H1 (cell line): Measurements from ENCODE around the gene FOXD2. TPM values are rescaled to one million over a fixed set of nuclear protein-coding genes. Genes with fewer than 3 reads are reported as not detected.

Source experiments
- CTCF ChIA-PET: fragments of 300-600 bp; sonication (Branson Sonifier 250); formaldehyde crosslinking; loops from one replicate; lab custom pipeline; 2021; ENCODE audit not compliant: partially characterized antibody; lab: Charles Lee
- POLR2A ChIA-PET: fragments of 300-600 bp; sonication (Branson Sonifier 250); formaldehyde crosslinking; loops from one replicate; lab custom pipeline; 2021; ENCODE audit warnings: inconsistent platforms; ENCODE audit not compliant: partially characterized antibody; lab: Charles Lee
- DNase-seq, 2 experiments: peaks; one replicate each; pipeline versions ENCODE4 v3.0.0 to v3.0.0-alpha.2; 2010 to 2022; ENCODE audit warnings: low spot score in 2 of 2, low read depth in 1 of 2, mixed read lengths in 1 of 2
- FAIRE-seq: peaks from 2 replicates; lab custom pipeline; 2011; peaks lifted over from hg19 to GRCh38; lab: Jason Lieb, UNC
- H2AFZ ChIP-seq: 2 replicates; pipeline ENCODE4 v1.8.1; 2012; ENCODE audit warnings: low read length, inconsistent platforms
- H2AK5ac ChIP-seq: 2 replicates; pipeline ENCODE4 v1.6.1; 2013; ENCODE audit warnings: low read depth, low read length
- H2BK120ac ChIP-seq: replicated peaks from 2 replicates; pipeline ENCODE3; 2013; ENCODE audit warnings: low read depth, low read length, inconsistent platforms
- H2BK12ac ChIP-seq: 2 replicates; pipeline ENCODE4 v1.6.1; 2013; ENCODE audit warnings: low read depth, low read length
- H2BK15ac ChIP-seq: 2 replicates; pipeline ENCODE4 v1.6.1; 2013; ENCODE audit warnings: low read length
- H2BK20ac ChIP-seq: 2 replicates; pipeline ENCODE4 v1.6.1; 2013; ENCODE audit warnings: low read length
- H2BK5ac ChIP-seq: 2 replicates; pipeline ENCODE4 v1.6.1; 2013; ENCODE audit warnings: low read depth, low read length
- H3K14ac ChIP-seq: 2 replicates; pipeline ENCODE4 v1.6.1; 2013; ENCODE audit warnings: inconsistent platforms; ENCODE audit not compliant: insufficient read length
- H3K18ac ChIP-seq: 2 replicates; pipeline ENCODE4 v1.6.1; 2013; ENCODE audit warnings: low read length; ENCODE audit errors: extremely low read depth
- H3K23ac ChIP-seq: 2 replicates; pipeline ENCODE4 v1.6.1; 2013; ENCODE audit warnings: inconsistent platforms; ENCODE audit not compliant: insufficient read length
- H3K23me2 ChIP-seq: 2 replicates; pipeline ENCODE4 v1.6.1; 2013; ENCODE audit warnings: low read depth, low read length
- H3K27ac ChIP-seq: 2 replicates; pipeline ENCODE4 v1.6.1; 2011; ENCODE audit warnings: low read depth, low read length, inconsistent platforms
- H3K27me3 ChIP-seq, 4 experiments: replicated peaks in 1 of 4; 1 replicate in 1 of 4; 2 replicates in 3 of 4; pipeline versions ENCODE4 v1.6.1 to v1.8.1; 2011 to 2013; ENCODE audit warnings: low read length in 3 of 4, mild to moderate bottlenecking in 3 of 4, inconsistent platforms in 2 of 4, mixed read lengths in 2 of 4, moderate library complexity in 1 of 4; ENCODE audit not compliant: control insufficient read depth in 3 of 4, insufficient read depth in 3 of 4; ENCODE audit errors: extremely low read depth in 1 of 4
- H3K36me3 ChIP-seq, 4 experiments: 2 replicates each; pipeline versions ENCODE4 v1.6.1 to v1.8.1; 2011 to 2013; ENCODE audit warnings: mild to moderate bottlenecking in 4 of 4, low read length in 3 of 4, moderate library complexity in 2 of 4, control low read depth in 1 of 4, inconsistent platforms in 1 of 4; ENCODE audit not compliant: insufficient read depth in 4 of 4, control insufficient read depth in 2 of 4
- H3K4ac ChIP-seq: replicated peaks from 2 replicates; pipeline ENCODE3; 2013; ENCODE audit warnings: low read length, low read depth, mixed read lengths, inconsistent platforms; ENCODE audit not compliant: insufficient read length
- H3K4me1 ChIP-seq, 4 experiments: replicated peaks in 1 of 4; 1 replicate in 1 of 4; 2 replicates in 3 of 4; pipeline versions ENCODE4 v1.6.1 to v1.8.1; 2011 to 2013; ENCODE audit warnings: low read length in 3 of 4, inconsistent platforms in 2 of 4, mixed read lengths in 1 of 4; ENCODE audit not compliant: insufficient read depth in 4 of 4, control insufficient read depth in 3 of 4
- H3K4me2 ChIP-seq, 2 experiments: 2 replicates each; pipeline versions ENCODE4 v1.6.1 to v1.8.1; 2011 to 2013; ENCODE audit warnings: low read depth in 2 of 2, low read length in 2 of 2, control low read depth in 1 of 2, inconsistent platforms in 1 of 2, mild to moderate bottlenecking in 1 of 2; ENCODE audit not compliant: insufficient read depth in 1 of 2
- H3K4me3 ChIP-seq, 4 experiments: fragments of 200-600, 300-600 bp in 1 of 4; sonication (generic), shearing (Covaris generic), sonication (Bioruptor Twin) in 1 of 4; 2 replicates each; pipeline versions ENCODE4 v1.5.1 to v1.8.1; 2011 to 2016; ENCODE audit warnings: low read length in 4 of 4, low read depth in 3 of 4, control low read depth in 2 of 4, inconsistent platforms in 2 of 4, mild to moderate bottlenecking in 2 of 4, mixed read lengths in 1 of 4, moderate library complexity in 1 of 4; ENCODE audit not compliant: insufficient read depth in 2 of 4; ENCODE audit errors: extremely low read depth in 1 of 4
- H3K56ac ChIP-seq: replicated peaks from 2 replicates; pipeline ENCODE3; 2013; ENCODE audit warnings: low read depth, mild to moderate bottlenecking, mixed read lengths, low read length, inconsistent platforms; ENCODE audit not compliant: insufficient read length
- H3K79me1 ChIP-seq: 2 replicates; pipeline ENCODE4 v1.6.1; 2013; ENCODE audit warnings: low read depth, low read length, control low read depth
- H3K79me2 ChIP-seq, 2 experiments: 2 replicates each; pipeline versions ENCODE4 v1.6.1 to v1.8.1; 2012 to 2013; ENCODE audit warnings: low read length in 2 of 2, mild to moderate bottlenecking in 2 of 2, inconsistent platforms in 1 of 2; ENCODE audit not compliant: insufficient read depth in 2 of 2, control insufficient read depth in 1 of 2
- H3K9ac ChIP-seq, 4 experiments: replicated peaks in 1 of 4; 1 replicate in 1 of 4; 2 replicates in 3 of 4; pipeline versions ENCODE4 v1.6.1 to v1.8.1; 2011 to 2013; ENCODE audit warnings: low read depth in 3 of 4, low read length in 3 of 4, control low read depth in 2 of 4, mild to moderate bottlenecking in 2 of 4, moderate library complexity in 2 of 4, inconsistent platforms in 1 of 4; ENCODE audit errors: extremely low read depth in 1 of 4
- H3K9me3 ChIP-seq, 2 experiments: 2 replicates each; pipeline versions ENCODE4 v1.6.1 to v1.8.1; 2012 to 2013; ENCODE audit warnings: mild to moderate bottlenecking in 2 of 2, moderate library complexity in 2 of 2, control low read depth in 1 of 2, inconsistent platforms in 1 of 2, low read depth in 1 of 2, low read length in 1 of 2, mixed read lengths in 1 of 2; ENCODE audit not compliant: insufficient read depth in 2 of 2
- H4K20me1 ChIP-seq, 2 experiments: replicated peaks in 1 of 2; 2 replicates each; pipeline versions ENCODE3 to v1.8.1; 2011 to 2013; ENCODE audit warnings: inconsistent platforms in 2 of 2, low read length in 2 of 2, mild to moderate bottlenecking in 1 of 2; ENCODE audit not compliant: insufficient read depth in 2 of 2, control insufficient read depth in 1 of 2
- H4K5ac ChIP-seq: 2 replicates; pipeline ENCODE4 v1.6.1; 2013; ENCODE audit warnings: low read length, low read depth, mixed read lengths, inconsistent platforms; ENCODE audit not compliant: insufficient read length
- H4K8ac ChIP-seq: 2 replicates; pipeline ENCODE4 v1.8.0; 2013; ENCODE audit warnings: mild to moderate bottlenecking, moderate library complexity, low read length, inconsistent platforms; ENCODE audit not compliant: insufficient read depth; ENCODE audit errors: extremely low read depth
- H4K91ac ChIP-seq: replicated peaks from 2 replicates; pipeline ENCODE3; 2013; ENCODE audit warnings: low read length, mixed read lengths, inconsistent platforms; ENCODE audit not compliant: insufficient read length
- ASH2L ChIP-seq: fragments of 200-600, 300-600 bp; sonication (generic); IDR thresholded peaks from one replicate; pipeline ENCODE4 v1.7.1; 2017; ENCODE audit warnings: low read length
- EGR1 ChIP-seq: IDR thresholded peaks from 2 replicates; pipeline ENCODE4 v1.6.1; 2011; ENCODE audit warnings: low read depth, low read length, borderline replicate concordance
- EZH2 ChIP-seq: fragments of 200-600 bp; sonication (generic); IDR thresholded peaks from 2 replicates; pipeline ENCODE4 v1.7.1; 2012; ENCODE audit warnings: low read depth, mild to moderate bottlenecking, moderate library complexity, low read length, inconsistent platforms; ENCODE audit not compliant: severe bottlenecking
- KDM1A ChIP-seq: fragments of 200-600, 300-600 bp; sonication (generic); IDR thresholded peaks from 2 replicates; pipeline ENCODE4 v1.7.1; 2016; ENCODE audit warnings: mild to moderate bottlenecking, low read length, borderline replicate concordance
- KDM4A ChIP-seq: IDR thresholded peaks from one replicate; pipeline ENCODE4 v1.7.1; 2012; ENCODE audit warnings: low read depth, mild to moderate bottlenecking, moderate library complexity, low read length, inconsistent platforms; ENCODE audit not compliant: severe bottlenecking
- RNF2 ChIP-seq: fragments of 200-900, 300-1000 bp; sonication (generic); IDR thresholded peaks from 2 replicates; pipeline ENCODE4 v1.7.1; 2016; ENCODE audit warnings: borderline replicate concordance, low read depth, mild to moderate bottlenecking, antibody characterized with exemption, low read length; ENCODE audit not compliant: poor library complexity, severe bottlenecking; ENCODE audit errors: missing control alignments
- SP4 ChIP-seq: IDR thresholded peaks from 2 replicates; pipeline ENCODE4 v1.6.1; 2012; ENCODE audit warnings: low read length, inconsistent platforms
- SUZ12 ChIP-seq: fragments of 200-600 bp; sonication (generic); IDR thresholded peaks from 2 replicates; pipeline ENCODE4 v1.6.1; 2012; ENCODE audit warnings: mild to moderate bottlenecking, inconsistent platforms, low read length, moderate library complexity, mixed read lengths
- TAF1 ChIP-seq: IDR thresholded peaks from 2 replicates; pipeline ENCODE4 v1.6.1; 2011; ENCODE audit warnings: mild to moderate bottlenecking, low read depth, low read length
- TCF12 ChIP-seq: IDR thresholded peaks from 2 replicates; pipeline ENCODE4 v1.6.1; 2011; ENCODE audit warnings: low read depth, mild to moderate bottlenecking, low read length
- WGBS, 2 experiments: shearing (Covaris generic) in 1 of 2; methylation state at CpG; one replicate each; pipeline versions ENCODE4 v1.1.6 to v1.1.7; 2013 to 2015; ENCODE audit warnings: low lambda C conversion rate in 2 of 2, mixed read lengths in 2 of 2, inconsistent platforms in 1 of 2, low coverage in 1 of 2, missing lambda C conversion rate in 1 of 2; ENCODE audit not compliant: insufficient replicate concordance in 2 of 2, insufficient coverage in 1 of 2, insufficient read length in 1 of 2; ENCODE audit errors: extremely low coverage in 1 of 2, missing lambda C conversion rate in 1 of 2; 5-methylcytosine and 5-hydroxymethylcytosine counted together
- polyA plus RNA-seq, 7 experiments: library from polyadenylated mRNA; depleted of rRNA in 3 of 7; stranded (reverse) in 5 of 7; unstranded in 2 of 7; fragments of >200 nt in 5 of 7; fragments of 200-250 nt in 2 of 7; gene quantifications; 1 replicate in 5 of 7; 2 replicates in 1 of 7; 4 replicates in 1 of 7; pipeline versions ENCODE4 v1.2.1 to v1.2.3, GENCODE V29; 2011 to 2013; ENCODE audit warnings: missing spikeins in 2 of 7, mixed read lengths in 2 of 7
- total RNA-seq: library from RNA; stranded (reverse); fragmentation: NEBNext Ultra II Directional; extraction: Animal tissue kit (Norgen Biotek cat#: 25700); gene quantifications from 2 replicates; pipeline ENCODE4 v1.2.1, GENCODE V29; 2021
- TF ChIP-seq, protein P1 (sequence below): IDR thresholded peaks from 2 replicates; pipeline ENCODE4 v1.6.1; 2011; ENCODE audit warnings: low read length, improper control_type of control experiment

Gene FOXD2
- total and polyA plus RNA-seq, 2 of the 8 experiments (the other 6 are each of a cell fraction or from before 2014, with no cell fraction given) = not detected

DNA sequence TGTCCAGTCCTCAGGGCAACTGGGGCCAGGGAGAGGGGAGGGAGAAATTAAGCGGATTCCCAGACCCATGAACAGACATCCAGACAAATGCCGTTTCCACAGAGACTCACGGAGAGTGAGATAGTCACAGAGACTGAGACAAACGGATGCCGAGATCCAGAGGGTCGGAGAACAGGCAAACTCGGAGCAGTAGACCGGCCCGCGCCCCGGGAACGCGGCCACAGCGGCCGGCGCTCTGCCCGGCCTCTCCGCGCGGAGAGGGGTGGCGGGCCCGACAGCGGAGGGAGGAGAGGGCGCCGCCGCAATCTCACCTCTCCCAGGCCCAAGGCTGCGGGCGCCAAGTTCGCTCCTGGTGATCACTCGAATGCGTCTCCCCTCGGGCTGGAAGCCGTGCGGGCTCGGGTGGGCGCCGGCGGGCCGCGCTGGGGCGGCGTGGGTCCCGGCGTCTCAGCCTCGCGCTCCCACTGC, 831 bp upstream of the FOXD2 start:
- Histone ChIP-seq H3K9ac (no peak overlapping the region), H3K27me3 (peaks cover 90 to 99% (median 97%) of the 10 kb centered on the region in 4 experiments)
- POLR2A ChIA-PET = interaction anchor here (0.5 to 1.1 kb wide), 3 partner anchors 13 to 21 kb away, joined by 3 to 4 read pairs (median 3); no protein-coding TSS in a partner anchor
- TF ChIP-seq EZH2 (peak; percentile 93), SUZ12 (peak; percentile 94), SP4 (no peak), TAF1 (no peak), KDM1A (no peak), TCF12 (no peak), KDM4A (peak; percentile 82), RNF2 (peak; percentile 59), EGR1 (no peak), ASH2L (no peak)
- TF ChIP-seq, protein P1, sequence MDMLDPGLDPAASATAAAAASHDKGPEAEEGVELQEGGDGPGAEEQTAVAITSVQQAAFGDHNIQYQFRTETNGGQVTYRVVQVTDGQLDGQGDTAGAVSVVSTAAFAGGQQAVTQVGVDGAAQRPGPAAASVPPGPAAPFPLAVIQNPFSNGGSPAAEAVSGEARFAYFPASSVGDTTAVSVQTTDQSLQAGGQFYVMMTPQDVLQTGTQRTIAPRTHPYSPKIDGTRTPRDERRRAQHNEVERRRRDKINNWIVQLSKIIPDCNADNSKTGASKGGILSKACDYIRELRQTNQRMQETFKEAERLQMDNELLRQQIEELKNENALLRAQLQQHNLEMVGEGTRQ = no peak

More for the DNA sequence above, 831 bp upstream of the FOXD2 start:
- peaks cover 0 to 10% (median 0%) of the 10 kb centered on the region in 4 experiments; a peak in 1 of 8 replicates for H3K36me3 ChIP-seq
- no peak overlapping the region for H3K14ac ChIP-seq
- H3K23ac ChIP-seq = no peak overlapping the region
- H3K56ac ChIP-seq = no peak overlapping the region
- no peaks in the 10 kb centered on the region for H3K79me2 ChIP-seq
- H3K9me3 ChIP-seq = no peaks in the 10 kb centered on the region; a peak in 1 of 4 replicates
- peak overlapping the region; percentile 61 to 78 for H3K4me2 ChIP-seq
- H2AFZ ChIP-seq = no peak overlapping the region
- no peak overlapping the region for H2AK5ac ChIP-seq
- H2BK20ac ChIP-seq = no peak overlapping the region
- H3K4ac ChIP-seq = peak overlapping the region; percentile 29
- FAIRE-seq = no peak
- no peak overlapping the region for H3K18ac ChIP-seq
- H4K20me1 ChIP-seq = peaks cover 15 to 24% of the 10 kb centered on the region in 2 experiments
- DNase-seq = no peak
- no peak overlapping the region for H4K5ac ChIP-seq
- CTCF ChIA-PET = interaction anchor here (0.6 to 9.7 kb wide), 61 partner anchors 9 to 316 kb away, joined by 3 to 140 read pairs (median 5); partner anchors contain the start of gene FOXE3
- H3K4me3 ChIP-seq = peak overlapping the region; percentile 13 to 65 (median 49)
- H3K23me2 ChIP-seq = peaks cover 14% of the 10 kb centered on the region; the same call in 1 of the 2 replicates
- no peak overlapping the region for H3K27ac ChIP-seq
- H2BK5ac ChIP-seq = no peak overlapping the region
- H3K4me1 ChIP-seq = peaks cover 3 to 37% (median 18%) of the 10 kb centered on the region in 4 experiments
- H3K79me1 ChIP-seq = no peaks in the 10 kb centered on the region
- H2BK15ac ChIP-seq = peak overlapping the region; percentile 8; the same call in 1 of the 2 replicates
- no peak overlapping the region for H2BK12ac ChIP-seq
- no peak overlapping the region for H2BK120ac ChIP-seq
- 2% methylated on average over 34 of the region's 46 CpGs; no CpG with 5 or more reads in 1 of the 2 experiments for WGBS, 2 experiments
- no peak overlapping the region for H4K91ac ChIP-seq
- H4K8ac ChIP-seq = no peak overlapping the region
